Activated CD8-positive, alpha-beta memory T cell treated with anti-CD3 and anti-CD28 coated beads, Interleukin-2, amount 10 ng/mL, durations not matched to agents 7 days and 5 days (primary cell): ENCODE data around the gene GCA. TPM values are rescaled to one million over a fixed set of nuclear protein-coding genes. Genes with fewer than 3 reads are reported as not detected.

Experiments
- ATAC-seq: fragments of 150-1000 bp; cut with Tn5 transposase; one replicate; pipeline ENCODE4 v1.10.0; 2021; ENCODE audit warnings: moderate library complexity
- CTCF ChIA-PET: fragments of 350-600 bp; sonication (Branson Sonifier 250); formaldehyde crosslinking; loops from one replicate; lab custom pipeline; 2021; ENCODE audit warnings: antibody characterized with exemption; lab: Charles Lee
- DNase-seq: peaks from one replicate; pipeline ENCODE4 v3.0.0-alpha.2; 2020
- H3K27ac Mint-ChIP-seq: one replicate; pipeline ENCODE4 v1.8.0; 2021; ENCODE audit warnings: mild to moderate bottlenecking, mixed read lengths
- H3K27me3 Mint-ChIP-seq: one replicate; pipeline ENCODE4 v1.8.0; 2021; ENCODE audit warnings: mixed read lengths
- H3K36me3 Mint-ChIP-seq: one replicate; pipeline ENCODE4 v1.8.0; 2021; ENCODE audit warnings: mild to moderate bottlenecking, mixed read lengths
- H3K4me1 Mint-ChIP-seq: one replicate; pipeline ENCODE4 v1.8.0; 2021; ENCODE audit warnings: mixed read lengths
- H3K4me3 Mint-ChIP-seq: one replicate; pipeline ENCODE4 v1.8.0; 2021; ENCODE audit warnings: mild to moderate bottlenecking, moderate library complexity, mixed read lengths
- H3K9me3 Mint-ChIP-seq: one replicate; pipeline ENCODE4 v1.8.0; 2022; ENCODE audit warnings: low read depth, mixed read lengths
- total RNA-seq, 2 experiments: library from RNA; stranded (reverse); gene quantifications; one replicate each; pipeline ENCODE4 v1.2.3, GENCODE V29; 2021

The GCA gene
- total RNA-seq, 2 experiments from 2014 or later, result 16.1 to 17.2 TPM

DNA sequence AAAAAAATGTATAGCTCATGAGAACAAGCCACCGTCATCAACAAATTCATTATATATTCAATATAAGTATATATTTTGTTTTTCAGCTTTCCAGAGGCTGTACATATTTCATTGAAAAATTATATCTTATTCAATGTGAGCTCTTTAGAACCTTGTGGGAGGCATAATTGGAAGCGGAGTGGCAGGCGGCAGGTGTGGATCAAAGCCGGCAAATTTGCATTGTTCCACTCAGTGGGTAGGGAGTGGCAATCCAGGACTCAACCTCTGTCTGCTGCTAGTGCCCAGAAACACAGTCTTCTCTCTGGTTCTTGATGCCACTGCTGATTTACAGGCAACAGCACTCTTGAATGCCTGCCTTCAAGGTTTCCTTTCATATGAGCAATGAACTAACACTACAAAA is 46.9 kb downstream of the GCA start:
- Mint-ChIP-seq H3K27me3 (peaks cover 12% of the 10 kb centered on the region), H3K4me1 (no peaks in the 10 kb centered on the region), H3K36me3 (no peaks in the 10 kb centered on the region), H3K9me3 (no peaks in the 10 kb centered on the region), H3K4me3 (no peak overlapping the region), H3K27ac (no peak overlapping the region)
- CTCF ChIA-PET, result no interaction called here
- ATAC-seq, result no peak
- DNase-seq, result no peak

- Mint-ChIP-seq H3K4me3 (no peak overlapping the region), H3K27me3 (peaks cover 5% of the 10 kb centered on the region), H3K36me3 (no peaks in the 10 kb centered on the region), H3K4me1 (no peaks in the 10 kb centered on the region), H3K9me3 (no peaks in the 10 kb centered on the region), H3K27ac (no peak overlapping the region)
- no peak for ATAC-seq
- DNase-seq, result no peak
- CTCF ChIA-PET, result no interaction called here
Observed at GRCh38 chr2:162400336-162400735, 56.4 kb downstream of the GCA start.

DNA sequence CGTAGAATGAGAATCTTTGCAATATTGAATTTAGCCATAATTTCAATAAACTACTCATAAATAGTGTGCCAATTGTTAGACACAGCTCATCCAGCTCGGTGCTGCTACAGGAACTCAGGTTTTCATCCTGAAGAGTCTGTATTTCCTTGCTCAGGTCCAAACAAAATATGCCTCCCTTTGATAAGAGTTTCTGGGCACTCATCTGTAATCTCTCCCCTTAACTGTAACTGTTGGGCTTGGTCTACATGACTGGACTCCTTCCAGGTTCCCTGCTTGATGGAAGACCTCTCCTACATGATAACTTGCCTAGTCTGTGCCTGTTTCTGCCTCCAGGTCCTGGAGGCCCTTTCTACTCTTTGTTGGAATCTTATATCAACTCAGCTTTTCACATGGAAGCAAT is 57.9 kb downstream of the GCA start:
- ATAC-seq, result no peak
- H3K27me3 Mint-ChIP-seq, result peaks cover 8% of the 10 kb centered on the region
- H3K36me3 Mint-ChIP-seq, result no peaks in the 10 kb centered on the region
- DNase-seq, result no peak
- H3K4me1 Mint-ChIP-seq, result no peaks in the 10 kb centered on the region
- CTCF ChIA-PET, result no interaction called here
- no peaks in the 10 kb centered on the region for H3K9me3 Mint-ChIP-seq
- no peak overlapping the region for H3K27ac Mint-ChIP-seq
- H3K4me3 Mint-ChIP-seq, result no peak overlapping the region

- Mint-ChIP-seq H3K36me3 (no peaks in the 10 kb centered on the region), H3K27ac (no peak overlapping the region), H3K4me3 (no peak overlapping the region), H3K4me1 (no peaks in the 10 kb centered on the region), H3K9me3 (no peaks in the 10 kb centered on the region), H3K27me3 (peaks cover 7% of the 10 kb centered on the region)
- DNase-seq, result no peak
- no peak for ATAC-seq
- CTCF ChIA-PET, result no interaction called here
Observed at GRCh38 chr2:162403884-162404283, 60.0 kb downstream of the GCA start.

Other genes with a start within 250 kb of the GCA start
- not detected for gene GCG, start 191.9 kb upstream of the GCA start, total RNA-seq
- gene FAP, start 100.7 kb upstream of the GCA start, total RNA-seq, result under 1 TPM in 1 of 2 experiments, not detected in 1; 0.23 TPM
- gene IFIH1, start 25.4 kb upstream of the GCA start, total RNA-seq, result 10 to 100 TPM; 66.8 to 90.0 TPM